HepG2 (cell line): ENCODE data around the gene SYNGAP1. TPM values are rescaled to one million over a fixed set of nuclear protein-coding genes. Genes with fewer than 3 reads are reported as not detected.

Source experiments
- ATAC-seq: fragments of 200-7000 bp; cut with Tn5 transposase; 3 replicates; pipeline ENCODE4 v1.9.1; 2020; ENCODE audit warnings: mild to moderate bottlenecking, moderate library complexity
- BruUV-seq: library from RNA; stranded (reverse); fragments of 400-500 nt; replicated peaks from 2 replicates; lab custom pipeline; 2021; lab: Mats Ljungman, UMichigan
- CTCF ChIA-PET: fragments of 300-600 bp; formaldehyde crosslinking; extraction: SDS; loops from one replicate; lab custom pipeline; 2021; ENCODE audit warnings: low total read pairs, inconsistent platforms, low intra/inter-chr PET ratio; lab: Yijun Ruan, JAX
- POLR2A ChIA-PET: fragments of 350-600 bp; sonication (Branson Sonifier 250); formaldehyde crosslinking; loops from one replicate; lab custom pipeline; 2020; ENCODE audit warnings: antibody characterized with exemption, inconsistent platforms; lab: Yijun Ruan, JAX
- DNase-seq: peaks from one replicate; pipeline ENCODE4 v3.0.0-alpha.2; 2015; ENCODE audit warnings: low spot score
- FAIRE-seq: peaks from 3 replicates; lab custom pipeline; 2011; peaks lifted over from hg19 to GRCh38; lab: Jason Lieb, UNC
- H2AFZ ChIP-seq: one replicate; pipeline ENCODE4 v1.6.1; 2011; ENCODE audit warnings: low read length, inconsistent platforms
- H3K27ac ChIP-seq: fragments of 300-600 bp; 3 replicates; pipeline ENCODE4 v1.8.0; 2011; ENCODE audit warnings: mixed run types, mild to moderate bottlenecking, mixed read lengths, low read length, inconsistent platforms; ENCODE audit not compliant: insufficient read depth; ENCODE audit errors: extremely low read length
- H3K27me3 ChIP-seq, 2 experiments: fragments of 200-600 bp in 1 of 2; 2 replicates in 1 of 2; 3 replicates in 1 of 2; pipeline versions ENCODE4 v1.6.0 to v1.8.0; 2011; ENCODE audit warnings: low read length in 2 of 2, mild to moderate bottlenecking in 2 of 2, moderate library complexity in 2 of 2, inconsistent platforms in 1 of 2; ENCODE audit not compliant: insufficient read depth in 2 of 2, control insufficient read depth in 1 of 2
- H3K36me3 ChIP-seq, 2 experiments: fragments of 200-600 bp in 1 of 2; replicated peaks in 1 of 2; 2 replicates in 1 of 2; 3 replicates in 1 of 2; pipeline versions ENCODE4 v1.5.1 to v1.8.0; 2011; ENCODE audit warnings: low read length in 2 of 2, inconsistent platforms in 1 of 2; ENCODE audit not compliant: insufficient read depth in 2 of 2, control insufficient read depth in 1 of 2
- H3K4me1 ChIP-seq: 2 replicates; pipeline ENCODE4 v1.5.1; 2012; ENCODE audit warnings: low read length, inconsistent platforms; ENCODE audit not compliant: insufficient read depth
- H3K4me2 ChIP-seq: 2 replicates; pipeline ENCODE4 v1.6.0; 2011; ENCODE audit warnings: low read depth, low read length, inconsistent platforms
- H3K4me3 ChIP-seq, 3 experiments: fragments of 200-600 bp in 1 of 3; sonication (generic), shearing (Covaris generic) in 1 of 3; replicated peaks in 1 of 3; 2 replicates each; pipeline ENCODE4 v1.5.1; 2011 to 2016; ENCODE audit warnings: low read length in 3 of 3, inconsistent platforms in 2 of 3, low read depth in 2 of 3, mild to moderate bottlenecking in 2 of 3, control low read depth in 1 of 3, mixed read lengths in 1 of 3; ENCODE audit not compliant: insufficient read depth in 1 of 3
- H3K79me2 ChIP-seq: one replicate; pipeline ENCODE4 v1.6.1; 2011; ENCODE audit warnings: low read length, inconsistent platforms; ENCODE audit not compliant: insufficient read depth
- H3K9ac ChIP-seq: 2 replicates; pipeline ENCODE4 v1.6.0; 2011; ENCODE audit warnings: mild to moderate bottlenecking, low read depth, low read length, inconsistent platforms; ENCODE audit not compliant: insufficient read depth
- H3K9me3 ChIP-seq: 2 replicates; pipeline ENCODE4 v1.5.1; 2012; ENCODE audit warnings: mild to moderate bottlenecking, low read length
- H4K20me1 ChIP-seq: 2 replicates; pipeline ENCODE4 v1.6.0; 2011; ENCODE audit warnings: inconsistent platforms, mild to moderate bottlenecking, low read length, moderate library complexity; ENCODE audit not compliant: insufficient read depth
- BCL6 ChIP-seq: IDR thresholded peaks from 2 replicates; pipeline ENCODE4 v1.6.1; 2016; ENCODE audit warnings: missing genetic modification reagents, missing compliant biosample characterization
- KDM5A ChIP-seq: fragments of 200-600 bp; sonication (generic); IDR thresholded peaks from 2 replicates; pipeline ENCODE4 v1.7.0; 2018; ENCODE audit warnings: antibody characterized with exemption, mild to moderate bottlenecking, low read length, borderline replicate concordance
- MAFF ChIP-seq: IDR thresholded peaks from 2 replicates; pipeline ENCODE4 v1.6.1; 2011; ENCODE audit warnings: low read depth, low read length, improper control_type of control experiment
- PAF1 ChIP-seq: IDR thresholded peaks from 2 replicates; pipeline ENCODE4 v1.6.1; 2016; ENCODE audit warnings: missing genetic modification reagents, missing compliant biosample characterization
- ZNF180 ChIP-seq: sonication (generic); formaldehyde crosslinking; IDR thresholded peaks from 2 replicates; pipeline ENCODE4 v1.4.0; 2020; ENCODE audit warnings: low read depth, missing genetic modification reagents, borderline replicate concordance
- ZNF546 ChIP-seq: sonication (generic); formaldehyde crosslinking; conservative IDR thresholded peaks from 2 replicates; pipeline ENCODE4 v1.8.1; 2023; ENCODE audit warnings: mild to moderate bottlenecking, missing genetic modification reagents
- WGBS: methylation state at CpG from one replicate; pipeline ENCODE4 v1.1.6; 2017; ENCODE audit warnings: low lambda C conversion rate; 5-methylcytosine and 5-hydroxymethylcytosine counted together
- in situ Hi-C: cut with HindIII; loops from 2 replicates; pipeline ENCODE4 v1.10.0; 2017; ENCODE audit warnings: low pct_unique_long_range_greater_than_20kb; ENCODE audit not compliant: extremely low pct_ligation_motif_present
- intact Hi-C: fragments of 100-400 bp; cut with micrococcal nuclease; formaldehyde crosslinking; loops from one replicate; pipeline ENCODE4 v1.10.0; 2022; ENCODE audit not compliant: unreplicated experiment
- polyA plus RNA-seq, 8 experiments: library from polyadenylated mRNA; depleted of rRNA in 3 of 8; stranded (reverse) in 7 of 8; unstranded in 1 of 8; fragments of >200 nt; fragmentation: Illumina TruSeq in 4 of 8; extraction: Trizol in 4 of 8; gene quantifications; 2 replicates each; pipeline versions ENCODE4 v1.2.1 to v1.2.3, GENCODE V29; 2011 to 2016; ENCODE audit warnings: low read depth in 4 of 8, missing spikeins in 1 of 8, mixed read lengths in 1 of 8; ENCODE audit not compliant: insufficient read depth in 1 of 8
- total RNA-seq, 5 experiments: library from RNA; depleted of rRNA; stranded (reverse); fragments of >200 nt; fragmentation: Illumina TruSeq; extraction: Trizol; gene quantifications; 2 replicates each; pipeline ENCODE4 v1.2.3, GENCODE V29; 2016; ENCODE audit warnings: low read depth in 1 of 5
- TF ChIP-seq, protein P1 (sequence below): sonication (generic); formaldehyde crosslinking; IDR thresholded peaks from 2 replicates; pipeline ENCODE4 v1.4.0; 2020; ENCODE audit warnings: missing genetic modification reagents, borderline replicate concordance
- TF ChIP-seq, protein P2 (sequence below), 2 experiments: sonication (generic) in 1 of 2; formaldehyde crosslinking in 1 of 2; IDR thresholded peaks; 2 replicates each; pipeline versions ENCODE4 v1.4.0 to v1.6.1; 2018 to 2020; ENCODE audit warnings: missing genetic modification reagents in 2 of 2, borderline replicate concordance in 1 of 2, low read depth in 1 of 2, mild to moderate bottlenecking in 1 of 2, missing biosample characterization in 1 of 2

SYNGAP1 gene
- total and polyA plus RNA-seq, 2 of the 13 experiments (the other 11 are each of a cell fraction or from before 2014, with no cell fraction given) = 0.75 to 1.1 TPM

DNA sequence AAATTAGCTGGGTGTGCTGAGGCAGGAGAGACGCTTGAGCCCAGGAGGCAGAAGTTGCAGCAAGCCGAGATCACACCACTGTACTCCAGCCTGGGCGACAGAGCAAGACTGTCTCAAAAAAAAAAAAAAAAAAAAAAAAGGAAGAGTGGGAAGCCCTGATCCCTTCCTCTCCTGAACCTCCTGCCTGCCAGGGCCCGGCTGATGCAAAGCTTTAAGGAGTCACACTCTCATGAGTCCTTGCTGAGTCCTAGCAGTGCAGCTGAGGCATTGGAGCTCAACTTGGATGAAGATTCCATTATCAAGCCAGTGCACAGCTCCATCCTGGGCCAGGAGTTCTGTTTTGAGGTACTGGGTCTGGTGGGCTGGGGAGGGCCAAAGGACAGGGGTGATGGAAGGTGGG lies 15.1 kb downstream of the SYNGAP1 start (continued):
- TF ChIP-seq, protein P1, sequence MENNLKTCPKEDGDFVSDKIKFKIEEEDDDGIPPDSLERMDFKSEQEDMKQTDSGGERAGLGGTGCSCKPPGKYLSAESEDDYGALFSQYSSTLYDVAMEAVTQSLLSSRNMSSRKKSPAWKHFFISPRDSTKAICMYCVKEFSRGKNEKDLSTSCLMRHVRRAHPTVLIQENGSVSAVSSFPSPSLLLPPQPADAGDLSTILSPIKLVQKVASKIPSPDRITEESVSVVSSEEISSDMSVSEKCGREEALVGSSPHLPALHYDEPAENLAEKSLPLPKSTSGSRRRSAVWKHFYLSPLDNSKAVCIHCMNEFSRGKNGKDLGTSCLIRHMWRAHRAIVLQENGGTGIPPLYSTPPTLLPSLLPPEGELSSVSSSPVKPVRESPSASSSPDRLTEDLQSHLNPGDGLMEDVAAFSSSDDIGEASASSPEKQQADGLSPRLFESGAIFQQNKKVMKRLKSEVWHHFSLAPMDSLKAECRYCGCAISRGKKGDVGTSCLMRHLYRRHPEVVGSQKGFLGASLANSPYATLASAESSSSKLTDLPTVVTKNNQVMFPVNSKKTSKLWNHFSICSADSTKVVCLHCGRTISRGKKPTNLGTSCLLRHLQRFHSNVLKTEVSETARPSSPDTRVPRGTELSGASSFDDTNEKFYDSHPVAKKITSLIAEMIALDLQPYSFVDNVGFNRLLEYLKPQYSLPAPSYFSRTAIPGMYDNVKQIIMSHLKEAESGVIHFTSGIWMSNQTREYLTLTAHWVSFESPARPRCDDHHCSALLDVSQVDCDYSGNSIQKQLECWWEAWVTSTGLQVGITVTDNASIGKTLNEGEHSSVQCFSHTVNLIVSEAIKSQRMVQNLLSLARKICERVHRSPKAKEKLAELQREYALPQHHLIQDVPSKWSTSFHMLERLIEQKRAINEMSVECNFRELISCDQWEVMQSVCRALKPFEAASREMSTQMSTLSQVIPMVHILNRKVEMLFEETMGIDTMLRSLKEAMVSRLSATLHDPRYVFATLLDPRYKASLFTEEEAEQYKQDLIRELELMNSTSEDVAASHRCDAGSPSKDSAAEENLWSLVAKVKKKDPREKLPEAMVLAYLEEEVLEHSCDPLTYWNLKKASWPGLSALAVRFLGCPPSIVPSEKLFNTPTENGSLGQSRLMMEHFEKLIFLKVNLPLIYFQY = no peak
- TF ChIP-seq BCL6 (CRISPR knock-in tag) = no peak
- TF ChIP-seq, all 625 proteins: peak for 0

DNA sequence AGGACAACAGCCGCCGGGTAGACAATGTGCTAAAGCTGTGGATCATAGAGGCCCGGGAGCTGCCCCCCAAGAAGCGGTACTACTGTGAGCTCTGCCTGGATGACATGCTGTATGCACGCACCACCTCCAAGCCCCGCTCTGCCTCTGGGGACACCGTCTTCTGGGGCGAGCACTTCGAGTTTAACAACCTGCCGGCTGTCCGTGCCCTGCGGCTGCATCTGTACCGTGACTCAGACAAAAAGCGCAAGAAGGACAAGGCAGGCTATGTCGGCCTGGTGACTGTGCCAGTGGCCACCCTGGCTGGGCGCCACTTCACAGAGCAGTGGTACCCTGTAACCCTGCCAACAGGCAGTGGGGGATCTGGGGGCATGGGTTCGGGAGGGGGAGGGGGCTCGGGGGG lies 17.8 kb downstream of the SYNGAP1 start:
- ATAC-seq (no peak), FAIRE-seq (no peak), DNase-seq (no peak)
- in situ Hi-C loops (no loop called here), intact Hi-C loops (no loop called here)
- no peak overlapping the region for H3K4me2 ChIP-seq
- BruUV-seq = no TSS peak
- ChIA-PET CTCF (no interaction called here), POLR2A (no interaction called here)
- H3K79me2 ChIP-seq = no peaks in the 10 kb centered on the region
- H3K9me3 ChIP-seq = no peaks in the 10 kb centered on the region
- H3K4me3 ChIP-seq = no peak overlapping the region
- H3K36me3 ChIP-seq = peaks cover 0 to 2% of the 10 kb centered on the region in 2 experiments; a peak in 1 of 5 replicates
- TF ChIP-seq KDM5A (no peak), MAFF (no peak), ZNF180 (CRISPR knock-in tag) (no peak), PAF1 (CRISPR knock-in tag) (no peak), ZNF546 (CRISPR knock-in tag) (no peak)
- TF ChIP-seq, protein P2, sequence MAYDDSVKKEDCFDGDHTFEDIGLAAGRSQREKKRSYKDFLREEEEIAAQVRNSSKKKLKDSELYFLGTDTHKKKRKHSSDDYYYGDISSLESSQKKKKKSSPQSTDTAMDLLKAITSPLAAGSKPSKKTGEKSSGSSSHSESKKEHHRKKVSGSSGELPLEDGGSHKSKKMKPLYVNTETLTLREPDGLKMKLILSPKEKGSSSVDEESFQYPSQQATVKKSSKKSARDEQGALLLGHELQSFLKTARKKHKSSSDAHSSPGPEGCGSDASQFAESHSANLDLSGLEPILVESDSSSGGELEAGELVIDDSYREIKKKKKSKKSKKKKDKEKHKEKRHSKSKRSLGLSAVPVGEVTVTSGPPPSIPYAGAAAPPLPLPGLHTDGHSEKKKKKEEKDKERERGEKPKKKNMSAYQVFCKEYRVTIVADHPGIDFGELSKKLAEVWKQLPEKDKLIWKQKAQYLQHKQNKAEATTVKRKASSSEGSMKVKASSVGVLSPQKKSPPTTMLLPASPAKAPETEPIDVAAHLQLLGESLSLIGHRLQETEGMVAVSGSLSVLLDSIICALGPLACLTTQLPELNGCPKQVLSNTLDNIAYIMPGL (CRISPR knock-in tag; IDR thresholded peaks at IDR 0.05; ENCODE audit: borderline replicate concordance in 1 of 2, low read depth in 1 of 2) = no peak
- H3K27me3 ChIP-seq = no peaks in the 10 kb centered on the region
- no peaks in the 10 kb centered on the region for H3K4me1 ChIP-seq
- WGBS = 92% methylated on average over 17 of the region's 18 CpGs
- no peaks in the 10 kb centered on the region for H4K20me1 ChIP-seq
- no peak overlapping the region for H2AFZ ChIP-seq
- no peak overlapping the region for H3K27ac ChIP-seq
- H3K9ac ChIP-seq = no peak overlapping the region
